Calu3 (cell line): ENCODE results near the gene EPHB2. TPM values are rescaled to one million over a fixed set of nuclear protein-coding genes. Genes with fewer than 3 reads are reported as not detected.

Experiments
- BruUV-seq: library from RNA; stranded (reverse); fragments of 400-500 nt; replicated peaks from 2 replicates; lab custom pipeline; 2021; lab: Mats Ljungman, UMichigan
- CTCF ChIA-PET: fragments of 300-600 bp; sonication (Branson Sonifier 250); formaldehyde crosslinking; loops from one replicate; lab custom pipeline; 2022; ENCODE audit warnings: antibody characterized with exemption; lab: Charles Lee
- DNase-seq: peaks from one replicate; pipeline ENCODE4 v3.0.0; 2022
- H3K27ac Mint-ChIP-seq: one replicate; pipeline ENCODE4 v1.8.0; 2022; ENCODE audit warnings: mixed read lengths; ENCODE audit not compliant: unreplicated experiment
- H3K27me3 Mint-ChIP-seq: one replicate; pipeline ENCODE4 v1.8.0; 2022; ENCODE audit warnings: mixed read lengths; ENCODE audit not compliant: unreplicated experiment
- H3K36me3 Mint-ChIP-seq: one replicate; pipeline ENCODE4 v1.8.0; 2022; ENCODE audit warnings: mild to moderate bottlenecking, moderate library complexity, mixed read lengths; ENCODE audit not compliant: insufficient read depth, unreplicated experiment
- H3K4me1 Mint-ChIP-seq: one replicate; pipeline ENCODE4 v1.8.0; 2022; ENCODE audit warnings: mild to moderate bottlenecking, low read depth, mixed read lengths; ENCODE audit not compliant: unreplicated experiment
- H3K4me3 Mint-ChIP-seq: one replicate; pipeline ENCODE4 v1.8.0; 2022; ENCODE audit warnings: mild to moderate bottlenecking, low read depth, moderate library complexity, mixed read lengths; ENCODE audit not compliant: unreplicated experiment
- H3K9me3 Mint-ChIP-seq: one replicate; pipeline ENCODE4 v1.8.0; 2022; ENCODE audit warnings: low read depth, mixed read lengths; ENCODE audit not compliant: unreplicated experiment
- CTCF ChIP-seq: fragments of 200-600 bp; IDR thresholded peaks from one replicate; pipeline ENCODE4 v1.8.0; 2022; ENCODE audit warnings: antibody characterized with exemption; ENCODE audit not compliant: unreplicated experiment
- intact Hi-C: fragments of 100-400 bp; cut with micrococcal nuclease; formaldehyde crosslinking; loops from one replicate; pipeline ENCODE4 v1.10.0; 2022; ENCODE audit not compliant: unreplicated experiment
- total RNA-seq: library from RNA; stranded (reverse); gene quantifications from 2 replicates; pipeline ENCODE4 v1.2.3, GENCODE V29; 2022

Gene EPHB2
- total RNA-seq, 1 experiment from 2014 or later = 19.3 TPM

- no peaks in the 10 kb centered on the region for H3K9me3 Mint-ChIP-seq
- TF ChIP-seq CTCF = no peak
- no peaks in the 10 kb centered on the region for H3K36me3 Mint-ChIP-seq
- CTCF ChIA-PET = no interaction called here
- intact Hi-C loops = no loop called here
- no peak for DNase-seq
- peaks cover 13% of the 10 kb centered on the region for H3K4me1 Mint-ChIP-seq
- H3K4me3 Mint-ChIP-seq = no peak overlapping the region
- no TSS peak for BruUV-seq
- H3K27me3 Mint-ChIP-seq = no peaks in the 10 kb centered on the region
- H3K27ac Mint-ChIP-seq = no peak overlapping the region
These were observed 73.7 kb downstream of the EPHB2 start for GRCh38 chr1:22784317-22784716.

DNA sequence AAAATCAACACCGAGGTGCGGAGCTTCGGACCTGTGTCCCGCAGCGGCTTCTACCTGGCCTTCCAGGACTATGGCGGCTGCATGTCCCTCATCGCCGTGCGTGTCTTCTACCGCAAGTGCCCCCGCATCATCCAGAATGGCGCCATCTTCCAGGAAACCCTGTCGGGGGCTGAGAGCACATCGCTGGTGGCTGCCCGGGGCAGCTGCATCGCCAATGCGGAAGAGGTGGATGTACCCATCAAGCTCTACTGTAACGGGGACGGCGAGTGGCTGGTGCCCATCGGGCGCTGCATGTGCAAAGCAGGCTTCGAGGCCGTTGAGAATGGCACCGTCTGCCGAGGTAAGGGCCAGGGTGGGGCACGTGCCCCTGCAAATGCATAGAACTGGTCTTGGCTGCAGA, 74.1 kb downstream of the EPHB2 start:
- intact Hi-C loops = no loop called here
- DNase-seq = no peak
- Mint-ChIP-seq H3K9me3 (no peaks in the 10 kb centered on the region), H3K36me3 (no peaks in the 10 kb centered on the region), H3K4me3 (no peak overlapping the region), H3K27me3 (no peaks in the 10 kb centered on the region), H3K4me1 (peaks cover 17% of the 10 kb centered on the region), H3K27ac (no peak overlapping the region)
- CTCF ChIA-PET = no interaction called here
- TF ChIP-seq CTCF = no peak
- BruUV-seq = no TSS peak

DNA sequence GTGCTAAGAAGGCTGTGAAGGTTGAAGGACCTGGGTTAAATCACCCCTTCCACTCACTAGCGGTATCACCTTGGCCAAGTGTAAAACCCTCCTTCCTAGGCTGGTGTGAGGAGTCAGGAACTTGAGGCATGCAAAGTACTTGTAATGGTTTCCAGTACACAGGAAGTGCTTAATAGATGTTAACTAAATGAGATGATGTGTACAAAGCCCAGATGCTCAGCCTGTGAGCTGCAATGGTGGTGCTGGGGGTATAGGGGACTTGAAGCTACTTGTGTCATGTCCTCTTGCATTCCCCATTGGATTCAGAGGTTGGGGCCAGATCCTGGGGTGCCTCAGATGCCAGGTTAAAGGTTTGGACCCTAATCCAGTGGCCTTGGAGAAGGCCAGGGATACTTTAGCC, 75.5 kb downstream of the EPHB2 start:
- Mint-ChIP-seq H3K27ac (no peak overlapping the region), H3K4me1 (peaks cover 31% of the 10 kb centered on the region), H3K9me3 (no peaks in the 10 kb centered on the region), H3K36me3 (no peaks in the 10 kb centered on the region), H3K4me3 (no peak overlapping the region), H3K27me3 (no peaks in the 10 kb centered on the region)
- TF ChIP-seq CTCF = no peak
- no peak for DNase-seq
- BruUV-seq = no TSS peak
- CTCF ChIA-PET = no interaction called here
- intact Hi-C loops = no loop called here

GRCh38 chr1:22786719-22787489, 76.3 kb downstream of the EPHB2 start:
- DNase-seq = no peak
- H3K9me3 Mint-ChIP-seq = no peaks in the 10 kb centered on the region
- CTCF ChIA-PET = no interaction called here

More at GRCh38 chr1:22786719-22787489, 76.3 kb downstream of the EPHB2 start:
- peaks cover 32% of the 10 kb centered on the region for H3K4me1 Mint-ChIP-seq
- intact Hi-C loops = no loop called here
- TF ChIP-seq CTCF = no peak
- no peak overlapping the region for H3K27ac Mint-ChIP-seq
- H3K36me3 Mint-ChIP-seq = no peaks in the 10 kb centered on the region
- H3K4me3 Mint-ChIP-seq = no peak overlapping the region
- no peaks in the 10 kb centered on the region for H3K27me3 Mint-ChIP-seq
- BruUV-seq = no TSS peak
